Measurements from ENCODE around the gene MBNL3. TPM values are rescaled to one million over a fixed set of nuclear protein-coding genes. Genes with fewer than 3 reads are reported as not detected.
A peak's percentile ranks its signal among the peaks of the same experiment; 100 is the strongest.

The MBNL3 gene
- total RNA-seq: 10 to 100 TPM; 15.3 to 19.3 TPM

GRCh38 chrX:132488819-132489577 is at the start of gene MBNL3:
Gene MBNL3, minus strand, starts transcription at chrX:132489038. Its CDS starts 49,427 bp downstream, at chrX:132439611.
- ChIA-PET POLR2A (interaction anchor here (0.7 kb wide), 1 partner anchor 273 kb away, joined by 3 read pairs; no protein-coding TSS in a partner anchor), CTCF (no interaction called here)
- H3K27me3 Mint-ChIP-seq: no peaks in the 10 kb centered on the region
- H3K4me3 Mint-ChIP-seq: peak within 1 kb of the TSS; percentile 86
- intact Hi-C loops (cut with DNase I, micrococcal nuclease): loop anchor here (1.0 to 10.0 kb wide), 9 partner anchors 9 to 672 kb away; partner anchors contain the start of gene STK26 (in 2 of the 2)
- H3K9me3 Mint-ChIP-seq (ENCODE audit: low read depth): no peaks in the 10 kb centered on the region
- no peaks in the 10 kb centered on the region for H3K36me3 Mint-ChIP-seq (ENCODE audit: low read depth)
- DNase-seq (peak; percentile 76), ATAC-seq (peak; percentile 67)
- peaks cover 42% of the 10 kb centered on the region for H3K4me1 Mint-ChIP-seq
- H3K27ac Mint-ChIP-seq: peak within 1 kb of the TSS; percentile 98

- peaks cover 1% of the 10 kb centered on the region for H3K27me3 Mint-ChIP-seq
- no peak overlapping the region for H3K4me3 Mint-ChIP-seq
- DNase-seq (no peak), ATAC-seq (no peak)
- ChIA-PET POLR2A (no interaction called here), CTCF (no interaction called here)
- H3K36me3 Mint-ChIP-seq (ENCODE audit: low read depth): no peaks in the 10 kb centered on the region
- no peak overlapping the region for H3K27ac Mint-ChIP-seq
- no peaks in the 10 kb centered on the region for H3K4me1 Mint-ChIP-seq
- intact Hi-C loops (cut with DNase I, micrococcal nuclease): no loop called here
- no peaks in the 10 kb centered on the region for H3K9me3 Mint-ChIP-seq (ENCODE audit: low read depth)
These were observed 44.6 kb upstream of the MBNL3 start for GRCh38 chrX:132533409-132533808.

- ATAC-seq (no peak), DNase-seq (no peak)
- ChIA-PET CTCF (no interaction called here), POLR2A (no interaction called here)
- Mint-ChIP-seq H3K36me3 (ENCODE audit: low read depth) (no peaks in the 10 kb centered on the region), H3K4me1 (no peaks in the 10 kb centered on the region), H3K27me3 (peaks cover 1% of the 10 kb centered on the region), H3K4me3 (no peak overlapping the region), H3K27ac (no peak overlapping the region), H3K9me3 (ENCODE audit: low read depth) (no peaks in the 10 kb centered on the region)
- intact Hi-C loops (cut with DNase I, micrococcal nuclease): no loop called here
These were observed 44.1 kb upstream of the MBNL3 start for GRCh38 chrX:132532913-132533312.

GRCh38 chrX:132532097-132532496 is 43.3 kb upstream of the MBNL3 start:
- CTCF ChIA-PET: no interaction called here
- no peak for ATAC-seq
- no peak overlapping the region for H3K27ac Mint-ChIP-seq
- intact Hi-C loops (cut with DNase I, micrococcal nuclease): no loop called here
- no peaks in the 10 kb centered on the region for H3K9me3 Mint-ChIP-seq (ENCODE audit: low read depth)
- no peaks in the 10 kb centered on the region for H3K36me3 Mint-ChIP-seq (ENCODE audit: low read depth)
- POLR2A ChIA-PET: no interaction called here
- peaks cover 1% of the 10 kb centered on the region for H3K27me3 Mint-ChIP-seq
- H3K4me3 Mint-ChIP-seq: no peak overlapping the region
- DNase-seq: no peak
- no peaks in the 10 kb centered on the region for H3K4me1 Mint-ChIP-seq

GRCh38 chrX:132520792-132521191 is 32.0 kb upstream of the MBNL3 start:
- no peaks in the 10 kb centered on the region for H3K36me3 Mint-ChIP-seq (ENCODE audit: low read depth)

GRCh38 chrX:132520213-132520612 is 31.4 kb upstream of the MBNL3 start:
- no peaks in the 10 kb centered on the region for H3K9me3 Mint-ChIP-seq (ENCODE audit: low read depth)
- no peak overlapping the region for H3K4me3 Mint-ChIP-seq
- H3K27me3 Mint-ChIP-seq: no peaks in the 10 kb centered on the region
- ChIA-PET POLR2A (no interaction called here), CTCF (no interaction called here)
- intact Hi-C loops (cut with DNase I, micrococcal nuclease): no loop called here
- H3K4me1 Mint-ChIP-seq: no peaks in the 10 kb centered on the region
- H3K27ac Mint-ChIP-seq: no peak overlapping the region
- H3K36me3 Mint-ChIP-seq (ENCODE audit: low read depth): no peaks in the 10 kb centered on the region
- no peak for DNase-seq
- ATAC-seq: no peak

More at GRCh38 chrX:132520792-132521191, 32.0 kb upstream of the MBNL3 start:
- DNase-seq: no peak
- H3K4me3 Mint-ChIP-seq: no peak overlapping the region
- intact Hi-C loops (cut with DNase I, micrococcal nuclease): no loop called here
- H3K9me3 Mint-ChIP-seq (ENCODE audit: low read depth): no peaks in the 10 kb centered on the region
- no peaks in the 10 kb centered on the region for H3K4me1 Mint-ChIP-seq
- ChIA-PET CTCF (no interaction called here), POLR2A (no interaction called here)
- H3K27me3 Mint-ChIP-seq: peaks cover under 1% of the 10 kb centered on the region
- no peak for ATAC-seq
- no peak overlapping the region for H3K27ac Mint-ChIP-seq

GRCh38 chrX:132518401-132518800 is 29.6 kb upstream of the MBNL3 start:
- Mint-ChIP-seq H3K27ac (no peak overlapping the region), H3K36me3 (ENCODE audit: low read depth) (no peaks in the 10 kb centered on the region), H3K9me3 (ENCODE audit: low read depth) (no peaks in the 10 kb centered on the region), H3K4me3 (no peak overlapping the region), H3K4me1 (no peaks in the 10 kb centered on the region), H3K27me3 (no peaks in the 10 kb centered on the region)
- CTCF ChIA-PET: no interaction called here
- POLR2A ChIA-PET: interaction anchor here (0.6 kb wide), 1 partner anchor 225 kb away, joined by 3 read pairs; no protein-coding TSS in a partner anchor
- intact Hi-C loops (cut with DNase I, micrococcal nuclease): no loop called here
- DNase-seq: no peak
- no peak for ATAC-seq

- no peak overlapping the region for H3K27ac Mint-ChIP-seq
- no peaks in the 10 kb centered on the region for H3K9me3 Mint-ChIP-seq (ENCODE audit: low read depth)
- ATAC-seq: no peak
- no peaks in the 10 kb centered on the region for H3K4me1 Mint-ChIP-seq
- intact Hi-C loops (cut with DNase I, micrococcal nuclease): no loop called here
- ChIA-PET CTCF (no interaction called here), POLR2A (no interaction called here)
- no peak for DNase-seq
- no peaks in the 10 kb centered on the region for H3K27me3 Mint-ChIP-seq
- H3K4me3 Mint-ChIP-seq: no peak overlapping the region
- no peaks in the 10 kb centered on the region for H3K36me3 Mint-ChIP-seq (ENCODE audit: low read depth)
These were observed 20.0 kb upstream of the MBNL3 start for GRCh38 chrX:132508834-132509233.

GRCh38 chrX:132505116-132505515 is 16.3 kb upstream of the MBNL3 start:
- Mint-ChIP-seq H3K27me3 (no peaks in the 10 kb centered on the region), H3K27ac (no peak overlapping the region), H3K4me3 (no peak overlapping the region), H3K36me3 (ENCODE audit: low read depth) (no peaks in the 10 kb centered on the region), H3K9me3 (ENCODE audit: low read depth) (no peaks in the 10 kb centered on the region), H3K4me1 (no peaks in the 10 kb centered on the region)
- POLR2A ChIA-PET: no interaction called here
- CTCF ChIA-PET: no interaction called here
- DNase-seq (no peak), ATAC-seq (no peak)
- intact Hi-C loops (cut with DNase I, micrococcal nuclease): no loop called here

- ATAC-seq: no peak
- H3K9me3 Mint-ChIP-seq (ENCODE audit: low read depth): no peaks in the 10 kb centered on the region
- H3K27ac Mint-ChIP-seq: no peak overlapping the region
- CTCF ChIA-PET: interaction anchor here (0.6 kb wide), 1 partner anchor 293 kb away, joined by 3 read pairs; no protein-coding TSS in a partner anchor
- POLR2A ChIA-PET: no interaction called here
- no peak for DNase-seq
- no peak overlapping the region for H3K4me3 Mint-ChIP-seq
- peaks cover 2% of the 10 kb centered on the region for H3K27me3 Mint-ChIP-seq
- intact Hi-C loops (cut with DNase I, micrococcal nuclease): no loop called here
- no peaks in the 10 kb centered on the region for H3K4me1 Mint-ChIP-seq
- H3K36me3 Mint-ChIP-seq (ENCODE audit: low read depth): no peaks in the 10 kb centered on the region
These were observed 15.6 kb upstream of the MBNL3 start for GRCh38 chrX:132504417-132504816.

GRCh38 chrX:132501606-132502005 is 12.8 kb upstream of the MBNL3 start:
- H3K27me3 Mint-ChIP-seq: peaks cover 2% of the 10 kb centered on the region
- no peaks in the 10 kb centered on the region for H3K9me3 Mint-ChIP-seq (ENCODE audit: low read depth)
- no peaks in the 10 kb centered on the region for H3K4me1 Mint-ChIP-seq
- CTCF ChIA-PET: no interaction called here
- no peaks in the 10 kb centered on the region for H3K36me3 Mint-ChIP-seq (ENCODE audit: low read depth)
- POLR2A ChIA-PET: no interaction called here
- H3K4me3 Mint-ChIP-seq: no peak overlapping the region
- no peak overlapping the region for H3K27ac Mint-ChIP-seq
- intact Hi-C loops (cut with DNase I, micrococcal nuclease): no loop called here
- ATAC-seq (no peak), DNase-seq (no peak)

- Mint-ChIP-seq H3K27ac (no peak overlapping the region), H3K36me3 (ENCODE audit: low read depth) (no peaks in the 10 kb centered on the region), H3K27me3 (peaks cover 2% of the 10 kb centered on the region), H3K9me3 (ENCODE audit: low read depth) (no peaks in the 10 kb centered on the region), H3K4me3 (no peak overlapping the region), H3K4me1 (no peaks in the 10 kb centered on the region)
- intact Hi-C loops (cut with DNase I, micrococcal nuclease): no loop called here
- ATAC-seq (no peak), DNase-seq (no peak)
- ChIA-PET POLR2A (no interaction called here), CTCF (no interaction called here)
These were observed 8.6 kb upstream of the MBNL3 start for GRCh38 chrX:132497432-132497831.

Data from activated CD4-positive, alpha-beta T cell treated with anti-CD3 and anti-CD28 coated beads for 36 hours (primary cell).